SJSA1 (cell line): ENCODE data around the gene CAMK2A. TPM values are rescaled to one million over a fixed set of nuclear protein-coding genes. Genes with fewer than 3 reads are reported as not detected.

Experiments used
- DNase-seq, 2 experiments: peaks; one replicate each; pipeline ENCODE4 v3.0.0-alpha.2; 2015 to 2020; ENCODE audit warnings: low spot score in 2 of 2, low read depth in 1 of 2
- H3K27ac ChIP-seq: fragments of 250-450 bp; sonication (Bioruptor Pico); 2 replicates; pipeline ENCODE4 v1.5.1; 2020; ENCODE audit warnings: mild to moderate bottlenecking, moderate library complexity
- H3K27me3 ChIP-seq: fragments of 250-450 bp; sonication (Bioruptor Pico); replicated peaks from 2 replicates; pipeline ENCODE4 v1.5.1; 2020; ENCODE audit warnings: mild to moderate bottlenecking, moderate library complexity
- H3K36me3 ChIP-seq: fragments of 250-450 bp; sonication (Bioruptor Pico); 2 replicates; pipeline ENCODE4 v1.5.1; 2020; ENCODE audit warnings: mild to moderate bottlenecking
- H3K4me1 ChIP-seq: fragments of 250-450 bp; sonication (Bioruptor Pico); replicated peaks from 2 replicates; pipeline ENCODE4 v1.6.1; 2021; ENCODE audit warnings: mild to moderate bottlenecking
- H3K4me3 ChIP-seq: fragments of 250-450 bp; sonication (Bioruptor Pico); 2 replicates; pipeline ENCODE4 v1.5.1; 2020; ENCODE audit warnings: mild to moderate bottlenecking
- H3K9me3 ChIP-seq: fragments of 250-450 bp; sonication (Bioruptor Pico); replicated peaks from 2 replicates; pipeline ENCODE4 v1.5.1; 2020; ENCODE audit warnings: mild to moderate bottlenecking
- total RNA-seq: library from RNA; depleted of rRNA; stranded (reverse); fragments of >200 nt; shearing (Covaris generic); gene quantifications from 2 replicates; pipeline ENCODE4 v1.2.3, GENCODE V29; 2014

Gene CAMK2A
- total RNA-seq, 1 experiment from 2014 or later: not detected

DNA sequence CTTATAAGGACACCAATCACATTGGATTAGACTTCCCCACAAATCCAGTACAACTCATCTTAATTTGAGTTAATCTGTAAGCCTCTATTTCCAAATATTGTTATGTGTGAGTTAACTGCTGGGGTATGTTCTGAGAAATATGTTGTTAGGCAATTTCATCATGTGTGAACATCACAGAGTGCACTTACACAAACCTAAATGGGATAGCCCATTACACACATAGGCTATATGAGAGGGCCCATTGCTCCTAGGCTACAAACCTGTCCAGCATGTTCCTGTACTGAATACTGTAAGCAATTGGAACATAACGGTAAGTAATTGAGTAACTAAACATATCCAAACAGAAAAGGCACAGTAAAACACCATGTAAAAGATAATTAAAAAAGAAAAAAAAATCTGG is 32.2 kb upstream of the CAMK2A start:
- peaks cover 66% of the 10 kb centered on the region for H3K4me1 ChIP-seq

DNA sequence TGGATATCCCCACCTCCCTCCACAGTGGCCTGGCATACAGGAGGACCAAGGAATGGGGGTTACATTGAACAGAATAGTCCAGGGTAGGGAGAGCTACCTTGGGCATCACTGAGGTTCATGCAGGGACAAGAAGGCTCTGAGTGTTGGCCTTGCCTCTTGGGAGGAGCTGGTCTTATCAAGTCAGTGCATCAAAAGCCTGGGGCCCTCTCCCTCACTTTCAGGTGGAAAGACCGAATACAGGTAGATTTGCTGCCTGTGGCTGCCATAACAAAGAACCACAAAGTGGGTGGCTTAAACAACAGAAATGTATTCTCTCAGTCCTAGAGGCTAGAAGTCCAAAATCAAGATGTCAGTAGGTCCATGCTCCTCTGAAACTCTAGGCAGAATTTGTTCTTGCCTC is 31.6 kb upstream of the CAMK2A start:
- Histone ChIP-seq H3K4me3 (no peak overlapping the region), H3K27me3 (no peaks in the 10 kb centered on the region), H3K36me3 (no peaks in the 10 kb centered on the region), H3K4me1 (peaks cover 67% of the 10 kb centered on the region), H3K27ac (no peak overlapping the region), H3K9me3 (no peaks in the 10 kb centered on the region)
- no peak for DNase-seq

More for the DNA sequence above, 32.2 kb upstream of the CAMK2A start:
- DNase-seq: no peak
- H3K9me3 ChIP-seq: no peaks in the 10 kb centered on the region
- no peak overlapping the region for H3K4me3 ChIP-seq
- H3K27ac ChIP-seq: peak overlapping the region; percentile 1; the same call in 1 of the 2 replicates
- no peaks in the 10 kb centered on the region for H3K27me3 ChIP-seq
- no peaks in the 10 kb centered on the region for H3K36me3 ChIP-seq

DNA sequence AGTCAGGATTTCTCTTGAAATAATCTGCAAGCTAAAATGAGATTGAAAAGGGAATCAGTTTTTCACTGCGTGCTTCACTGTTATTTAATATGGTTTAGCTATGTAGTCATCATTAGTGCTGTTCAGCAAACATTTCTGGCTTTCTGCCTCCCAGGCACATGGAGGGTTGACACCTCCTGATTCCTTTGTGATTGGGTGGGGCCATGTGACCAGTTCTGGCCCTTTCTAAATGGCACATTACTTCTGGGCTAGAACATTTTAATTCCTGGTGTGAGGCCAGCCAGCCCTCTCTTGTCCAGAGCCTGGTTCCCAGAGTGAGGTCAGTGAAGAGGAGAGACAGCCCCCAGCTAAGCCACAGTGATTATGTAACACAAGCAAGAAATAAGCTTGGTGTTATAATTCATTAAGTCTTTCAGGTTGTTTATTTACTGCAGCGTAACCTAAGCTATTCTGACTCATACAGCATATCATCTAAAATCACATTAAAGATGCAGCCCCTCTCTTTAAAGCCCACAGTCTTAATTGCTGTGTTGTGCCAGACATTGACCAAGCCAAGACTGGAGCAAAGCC is 30.6 kb upstream of the CAMK2A start:
- H3K4me3 ChIP-seq: no peak overlapping the region
- peak; percentile 70 to 75 for DNase-seq
- peaks cover 69% of the 10 kb centered on the region for H3K4me1 ChIP-seq
- peak overlapping the region; percentile 38 for H3K27ac ChIP-seq
- no peaks in the 10 kb centered on the region for H3K27me3 ChIP-seq
- H3K9me3 ChIP-seq: no peaks in the 10 kb centered on the region
- H3K36me3 ChIP-seq: no peaks in the 10 kb centered on the region

DNA sequence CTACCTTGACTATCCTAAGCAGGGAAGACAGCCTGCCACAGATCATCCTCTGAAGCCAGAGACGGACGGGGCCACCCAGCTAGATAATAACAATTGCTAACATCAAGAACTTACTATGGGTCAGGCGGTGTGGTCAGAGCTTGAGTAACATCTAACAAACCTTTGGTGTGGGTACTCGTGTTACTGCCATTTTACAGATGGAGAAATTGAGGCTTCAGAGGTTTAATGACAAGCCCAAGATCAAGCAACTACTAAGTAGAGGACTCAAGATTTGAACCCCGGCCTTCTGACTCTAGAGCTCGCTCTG is 29.9 kb upstream of the CAMK2A start:
- no peaks in the 10 kb centered on the region for H3K36me3 ChIP-seq
- peaks cover 69% of the 10 kb centered on the region for H3K4me1 ChIP-seq
- H3K9me3 ChIP-seq: no peaks in the 10 kb centered on the region
- H3K27me3 ChIP-seq: no peaks in the 10 kb centered on the region
- peak overlapping the region; percentile 38 for H3K27ac ChIP-seq
- H3K4me3 ChIP-seq: no peak overlapping the region
- peak; percentile 79 to 88 for DNase-seq

DNA sequence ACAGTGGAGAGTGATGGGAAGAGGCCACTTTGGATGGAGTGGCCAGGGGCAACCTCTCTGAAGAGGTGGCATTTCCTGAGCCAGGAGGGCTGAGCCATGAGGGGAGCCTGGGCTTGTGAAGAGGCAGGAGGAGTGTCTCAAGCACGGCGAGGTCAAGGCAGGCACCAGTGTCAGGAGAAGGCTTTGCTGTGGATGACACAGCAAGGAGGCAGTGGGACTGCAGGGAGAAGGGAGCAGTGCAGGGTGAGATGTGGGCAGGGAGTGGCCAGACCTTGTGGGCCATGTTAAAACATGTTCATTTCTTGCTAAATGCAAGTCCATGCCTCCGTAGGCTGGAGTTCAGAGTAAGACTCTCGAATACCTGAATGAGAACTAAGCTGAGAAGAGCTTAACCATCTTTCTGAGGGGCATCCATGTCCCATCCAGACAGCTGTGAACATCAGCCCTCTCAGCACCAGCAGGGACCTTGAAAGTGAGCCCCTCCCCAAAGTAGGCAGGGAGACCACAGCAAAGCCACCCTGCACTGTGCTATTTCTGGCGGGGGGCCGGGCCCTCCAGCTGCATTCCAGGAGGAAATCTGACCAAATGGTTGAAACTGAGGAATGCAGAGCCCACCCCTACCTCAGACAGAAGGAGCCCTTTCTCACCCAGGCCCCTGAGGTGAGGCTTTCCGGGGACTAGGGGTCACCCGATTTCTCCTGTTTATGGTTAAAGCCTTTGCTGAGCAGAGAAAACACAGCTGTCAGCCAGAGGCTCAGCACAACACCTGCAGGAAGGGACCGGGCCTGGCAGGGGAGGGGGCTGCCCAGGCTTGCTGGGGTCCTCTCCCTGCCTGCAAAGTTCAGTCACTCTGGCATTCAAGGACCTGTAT is 29.3 kb upstream of the CAMK2A start:
- DNase-seq: peak in 1 of 2 experiments; percentile 31
- Histone ChIP-seq H3K36me3 (no peaks in the 10 kb centered on the region), H3K4me1 (peaks cover 69% of the 10 kb centered on the region), H3K4me3 (no peak overlapping the region), H3K27ac (peak overlapping the region; percentile 38), H3K27me3 (no peaks in the 10 kb centered on the region), H3K9me3 (no peaks in the 10 kb centered on the region)

DNA sequence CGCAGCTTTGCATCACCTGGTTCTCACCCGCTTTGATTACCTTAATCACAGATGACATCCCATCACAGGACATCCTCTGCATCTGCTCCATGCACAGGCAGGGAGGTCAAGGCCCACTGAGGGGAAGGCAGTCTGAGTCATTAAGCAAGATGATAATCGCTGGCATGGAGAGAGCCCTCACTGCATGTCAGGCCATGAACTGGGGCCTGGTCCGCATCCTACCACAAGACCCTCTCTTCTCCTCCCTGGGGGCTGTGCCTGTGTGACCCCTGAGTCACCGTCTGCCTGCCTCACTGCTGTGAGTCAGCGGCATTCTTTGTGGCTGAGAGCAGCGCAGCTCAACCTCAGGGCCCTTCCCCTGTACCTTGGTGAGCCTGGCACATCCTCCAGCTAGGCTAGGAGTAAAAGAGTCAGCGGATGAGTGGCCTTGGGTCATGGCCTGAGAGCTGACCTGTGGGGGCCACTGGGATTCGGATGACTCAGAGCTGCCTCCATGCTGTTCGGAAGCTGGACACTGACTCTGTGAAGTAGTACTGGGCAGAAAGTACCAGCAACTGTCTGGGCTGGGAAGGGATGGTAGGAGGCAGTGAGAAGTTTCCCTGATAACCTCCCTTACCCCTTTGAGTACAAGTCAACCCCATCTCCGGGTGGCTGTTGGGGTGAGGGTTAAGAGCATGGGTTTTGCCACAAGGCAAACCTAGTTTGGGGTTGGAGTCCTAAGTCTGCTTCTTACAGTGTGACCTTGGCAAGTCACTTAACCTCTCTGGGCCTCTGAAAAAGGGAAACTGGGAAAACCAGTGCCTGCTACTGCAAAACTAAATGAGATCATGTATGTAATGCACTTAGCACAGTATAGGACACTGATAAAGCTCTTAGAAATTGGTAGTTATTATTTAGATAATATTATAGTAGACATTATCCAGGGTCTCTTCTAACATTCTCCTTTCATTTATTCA is 27.8 kb upstream of the CAMK2A start:
- no peaks in the 10 kb centered on the region for H3K27me3 ChIP-seq
- H3K9me3 ChIP-seq: no peaks in the 10 kb centered on the region
- peak overlapping the region; percentile 63 for H3K27ac ChIP-seq
- H3K4me3 ChIP-seq: no peak overlapping the region
- H3K36me3 ChIP-seq: no peaks in the 10 kb centered on the region
- H3K4me1 ChIP-seq: peaks cover 60% of the 10 kb centered on the region
- DNase-seq: peak; percentile 97 to 98

DNA sequence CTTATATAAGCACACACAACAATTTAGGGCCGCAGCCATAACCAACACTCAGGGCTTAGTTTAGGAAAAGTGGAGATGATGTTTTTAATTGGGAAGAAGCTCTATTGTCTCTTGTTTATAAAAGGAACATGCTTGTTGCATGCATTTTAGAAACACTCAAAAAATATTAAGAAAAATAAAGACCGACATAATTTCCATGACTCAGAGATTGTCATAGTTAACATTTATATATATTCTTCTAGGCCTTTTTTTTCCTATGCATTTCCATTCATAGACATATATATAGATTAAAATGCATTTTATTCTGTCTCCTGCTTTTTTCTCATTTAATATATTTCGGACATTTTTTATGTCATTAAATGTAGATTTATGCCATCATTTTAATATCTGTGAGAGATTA is 26.7 kb upstream of the CAMK2A start:
- no peak overlapping the region for H3K4me3 ChIP-seq
- no peak for DNase-seq
- no peaks in the 10 kb centered on the region for H3K36me3 ChIP-seq
- H3K4me1 ChIP-seq: peaks cover 50% of the 10 kb centered on the region
- H3K27me3 ChIP-seq: no peaks in the 10 kb centered on the region
- H3K9me3 ChIP-seq: no peaks in the 10 kb centered on the region
- H3K27ac ChIP-seq: peak overlapping the region; percentile 63

DNA sequence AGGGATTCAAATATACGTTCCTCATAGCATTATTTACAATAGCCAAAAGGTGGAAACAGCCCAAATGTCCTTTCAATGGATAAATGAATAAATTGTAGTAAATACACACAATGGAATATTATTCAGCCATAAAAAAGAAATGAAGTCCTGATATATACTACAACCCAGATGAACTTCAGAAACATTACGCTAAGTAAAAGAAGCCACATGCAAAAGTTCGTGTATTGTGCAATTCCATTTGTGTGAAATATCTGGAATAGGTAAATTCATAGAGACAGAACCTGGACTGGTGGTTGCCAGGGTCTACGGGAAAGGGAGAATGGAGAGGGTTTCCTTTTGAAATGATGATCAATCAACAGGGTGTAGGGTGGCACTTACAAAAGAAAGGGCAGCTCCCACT is 25.7 kb upstream of the CAMK2A start:
- Histone ChIP-seq H3K27me3 (no peaks in the 10 kb centered on the region), H3K4me3 (no peak overlapping the region), H3K4me1 (peaks cover 43% of the 10 kb centered on the region), H3K9me3 (no peaks in the 10 kb centered on the region), H3K27ac (no peak overlapping the region), H3K36me3 (no peaks in the 10 kb centered on the region)
- DNase-seq: no peak

DNA sequence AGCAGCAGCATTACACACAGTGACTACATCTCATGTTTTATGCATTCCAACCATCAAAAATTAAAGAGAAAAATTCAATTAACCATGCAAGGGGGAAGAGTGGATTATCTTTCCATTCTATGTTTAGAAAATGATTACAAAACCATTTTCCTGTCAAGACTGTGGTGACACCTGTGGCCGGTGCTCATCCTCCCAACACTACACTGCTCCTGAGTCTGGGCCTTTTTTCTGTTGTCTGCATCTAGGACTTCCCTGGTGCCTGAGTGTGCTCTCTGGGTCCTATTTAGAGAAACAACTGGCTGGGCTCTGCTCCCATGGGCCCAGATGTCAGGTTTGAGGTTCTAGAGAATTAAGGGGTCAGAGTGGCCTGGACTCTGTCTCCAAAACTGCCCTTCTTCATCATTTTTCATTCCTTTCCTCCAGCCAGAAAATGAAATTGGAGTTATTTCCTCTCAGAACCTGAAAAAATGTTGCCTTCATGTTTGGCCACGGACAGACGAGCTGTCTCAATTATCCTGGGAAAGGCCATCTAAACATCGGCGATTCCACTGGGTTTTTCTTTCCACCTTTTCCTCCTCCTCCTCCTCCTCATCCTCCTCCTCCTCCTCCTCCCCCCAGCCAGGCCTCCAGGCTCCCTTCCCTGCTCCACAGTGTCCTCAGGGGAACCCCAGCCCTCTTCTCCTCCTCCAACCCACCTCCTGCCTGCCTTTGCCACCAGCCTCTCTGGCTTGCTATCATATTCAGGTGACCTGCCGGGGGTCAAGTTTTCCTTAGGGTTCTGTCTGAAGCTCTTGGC is 24.5 kb upstream of the CAMK2A start:
- no peaks in the 10 kb centered on the region for H3K36me3 ChIP-seq
- no peak overlapping the region for H3K27ac ChIP-seq
- H3K4me1 ChIP-seq: peaks cover 32% of the 10 kb centered on the region
- DNase-seq: no peak
- no peaks in the 10 kb centered on the region for H3K27me3 ChIP-seq
- no peaks in the 10 kb centered on the region for H3K9me3 ChIP-seq
- H3K4me3 ChIP-seq: no peak overlapping the region

DNA sequence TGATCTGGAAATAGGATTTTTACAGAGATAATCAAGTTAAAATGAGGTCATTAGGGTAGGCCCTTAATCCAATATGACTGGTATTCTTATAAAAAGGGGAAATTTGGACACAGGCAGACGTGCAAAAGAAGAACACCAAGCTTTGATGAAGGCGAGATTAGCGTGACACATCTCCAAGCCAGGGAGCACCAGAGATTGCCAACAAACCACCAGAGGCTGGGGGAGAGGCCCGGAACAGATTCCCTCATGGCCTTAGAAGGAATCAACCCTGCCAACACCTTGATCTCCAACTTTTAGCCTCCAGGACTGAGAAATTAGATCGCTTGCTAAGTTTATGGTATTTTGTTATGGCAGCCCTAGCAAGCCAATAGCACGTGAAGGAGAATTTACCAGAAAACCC is 23.9 kb upstream of the CAMK2A start:
- no peaks in the 10 kb centered on the region for H3K36me3 ChIP-seq
- no peak overlapping the region for H3K27ac ChIP-seq
- no peak overlapping the region for H3K4me3 ChIP-seq
- DNase-seq: no peak
- peaks cover 28% of the 10 kb centered on the region for H3K4me1 ChIP-seq
- H3K9me3 ChIP-seq: no peaks in the 10 kb centered on the region
- H3K27me3 ChIP-seq: no peaks in the 10 kb centered on the region

DNA sequence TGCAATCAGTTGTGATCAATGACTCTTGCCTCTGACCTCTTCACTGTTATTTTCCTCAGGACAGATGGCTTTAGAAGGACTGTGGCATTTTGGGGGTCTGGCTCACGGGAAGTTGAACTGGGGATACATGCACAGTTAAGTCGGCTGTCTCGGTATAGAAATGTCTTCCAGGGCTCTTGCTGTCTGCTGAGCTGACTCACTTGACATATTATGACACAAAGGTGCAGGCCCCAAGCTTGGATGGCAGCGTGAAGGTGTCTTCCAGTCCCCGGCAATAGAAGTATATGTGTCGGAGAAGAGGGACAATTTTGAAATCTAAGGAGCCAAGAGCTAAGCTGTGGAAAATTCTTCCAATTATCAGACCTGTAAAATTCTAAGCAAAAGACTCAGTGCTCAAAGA is 22.9 kb upstream of the CAMK2A start:
- no peaks in the 10 kb centered on the region for H3K9me3 ChIP-seq
- peaks cover 23% of the 10 kb centered on the region for H3K4me1 ChIP-seq
- DNase-seq: no peak
- no peak overlapping the region for H3K27ac ChIP-seq
- H3K36me3 ChIP-seq: no peaks in the 10 kb centered on the region
- H3K27me3 ChIP-seq: no peaks in the 10 kb centered on the region
- no peak overlapping the region for H3K4me3 ChIP-seq

DNA sequence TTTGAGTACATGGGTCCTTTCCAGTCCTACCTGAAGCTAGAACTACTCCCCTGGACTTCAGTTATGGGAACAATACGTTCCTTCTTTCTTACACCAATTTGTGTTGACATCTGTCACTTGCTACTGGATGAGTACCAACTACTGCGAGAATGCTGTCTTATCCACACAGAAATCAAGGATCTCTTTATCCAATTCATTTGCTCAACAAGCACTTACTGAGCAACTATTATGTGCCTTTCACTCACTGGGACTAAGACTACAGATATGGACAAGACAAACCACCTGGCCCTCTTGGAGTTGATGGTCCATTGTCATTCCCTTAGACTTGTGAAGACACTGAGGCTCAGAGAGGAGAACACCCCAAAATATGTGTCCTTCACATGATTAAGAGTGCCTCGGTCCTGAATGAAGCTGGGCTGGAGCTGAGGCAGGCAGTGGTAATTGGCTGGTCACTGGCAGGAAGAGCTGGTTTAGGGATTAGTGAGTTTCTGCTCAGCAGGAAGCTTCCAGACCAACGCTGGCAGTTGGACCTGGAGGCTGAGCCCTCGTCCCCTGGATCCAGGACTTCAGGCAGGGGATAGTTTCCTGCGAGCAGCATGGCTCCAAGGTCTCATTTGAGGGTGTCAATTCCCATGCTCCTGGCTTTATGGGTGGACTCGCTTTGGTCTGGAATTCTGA is 21.6 kb upstream of the CAMK2A start:
- H3K4me1 ChIP-seq: peaks cover 9% of the 10 kb centered on the region
- no peak for DNase-seq
- no peaks in the 10 kb centered on the region for H3K9me3 ChIP-seq
- H3K27ac ChIP-seq: no peak overlapping the region
- H3K36me3 ChIP-seq: no peaks in the 10 kb centered on the region
- no peak overlapping the region for H3K4me3 ChIP-seq
- H3K27me3 ChIP-seq: no peaks in the 10 kb centered on the region

DNA sequence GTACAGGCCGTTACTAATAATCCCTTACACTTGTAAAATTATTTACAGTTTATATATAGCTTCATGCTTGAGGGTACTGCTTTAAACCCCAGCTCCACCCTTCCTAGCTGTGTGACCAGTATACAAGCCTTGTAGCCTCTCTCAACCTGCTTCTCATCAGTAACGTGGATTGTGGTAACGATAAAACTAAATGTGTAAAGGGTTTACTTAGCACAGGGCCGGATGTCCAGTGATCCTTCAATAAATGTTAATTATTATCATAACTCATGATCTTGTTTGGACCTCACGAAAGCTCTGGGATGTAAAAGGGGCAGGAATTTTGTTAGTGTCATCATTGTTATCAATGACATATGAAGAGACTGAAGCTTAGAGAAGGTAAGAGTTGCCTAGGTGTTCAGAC is 20.7 kb upstream of the CAMK2A start:
- Histone ChIP-seq H3K27ac (no peak overlapping the region), H3K27me3 (no peaks in the 10 kb centered on the region), H3K9me3 (no peaks in the 10 kb centered on the region), H3K4me3 (no peak overlapping the region), H3K4me1 (peaks cover 7% of the 10 kb centered on the region; the same call in 1 of the 2 replicates), H3K36me3 (no peaks in the 10 kb centered on the region)
- DNase-seq: no peak
